ENCODE measurements around the gene TAPT1.
A peak's percentile ranks its signal among the peaks of the same experiment; 100 is the strongest.
"Not testable (repeated sequence)": the region's sequence is repeated elsewhere in the genome, so short reads cannot be mapped to it uniquely, and the experiment has no call there.

TAPT1 gene

GRCh38 chr4:16202598-16202997 lies 23.7 kb downstream of the TAPT1 start:
- no peak overlapping the region for H3K27ac ChIP-seq
- no peak for TF ChIP-seq ZFX (IDR thresholded peaks at IDR 0.05; ENCODE audit: borderline replicate concordance)

- no peak overlapping the region for H3K27ac ChIP-seq
- TF ChIP-seq ZFX (IDR thresholded peaks at IDR 0.05; ENCODE audit: borderline replicate concordance) (no peak), CTCF (IDR thresholded peaks at IDR 0.05) (peak; percentile 73)
Measured at GRCh38 chr4:16199093-16199492, 27.2 kb downstream of the TAPT1 start.

- TF ChIP-seq ZFX (IDR thresholded peaks at IDR 0.05; ENCODE audit: borderline replicate concordance) (no peak), CTCF (IDR thresholded peaks at IDR 0.05) (no peak)
- no peak overlapping the region for H3K27ac ChIP-seq
Measured at GRCh38 chr4:16197876-16198665, 28.2 kb downstream of the TAPT1 start.

GRCh38 chr4:16196482-16197393 lies 29.5 kb downstream of the TAPT1 start:
- TF ChIP-seq ZFX (IDR thresholded peaks at IDR 0.05; ENCODE audit: borderline replicate concordance) (no peak), CTCF (IDR thresholded peaks at IDR 0.05) (no peak)
- H3K27ac ChIP-seq = no peak overlapping the region

- no peak overlapping the region for H3K27ac ChIP-seq
- TF ChIP-seq CTCF (IDR thresholded peaks at IDR 0.05) (no peak), ZFX (IDR thresholded peaks at IDR 0.05; ENCODE audit: borderline replicate concordance) (no peak)
Measured at GRCh38 chr4:16195209-16195608, 31.1 kb downstream of the TAPT1 start.

- H3K27ac ChIP-seq = not testable (repeated sequence)
Measured at GRCh38 chr4:16194798-16195197, 31.5 kb downstream of the TAPT1 start.

GRCh38 chr4:16194214-16194613 lies 32.1 kb downstream of the TAPT1 start:
- H3K27ac ChIP-seq = no peak overlapping the region
- TF ChIP-seq ZFX (IDR thresholded peaks at IDR 0.05; ENCODE audit: borderline replicate concordance) (no peak), CTCF (IDR thresholded peaks at IDR 0.05) (no peak)
